ENCODE data around the gene BGN.

BGN gene

GRCh38 chrX:153470411-153471363 lies 24.1 kb upstream of the BGN start, which contains the start of gene HAUS7:
HAUS7 (minus strand) TSS chrX:153470576; CDS start chrX:153470557, 19 bp downstream.
- TF ChIP-seq CTCF (IDR thresholded peaks at IDR 0.05; ENCODE audit: low read depth, low read length, missing control alignments), result peak; percentile 84
- H3K27ac ChIP-seq, result peak within 1 kb of the TSS; percentile 24
- no peaks in the 10 kb centered on the region for H3K36me3 ChIP-seq (replicated peaks)
- H3K27me3 ChIP-seq (replicated peaks), result no peaks in the 10 kb centered on the region
- in situ Hi-C loops (cut with HindIII; ENCODE audit: low pct_ligation_motif_present, low sequenced_read_pairs), result no loop called here
- H3K4me3 ChIP-seq (ENCODE audit: low read depth, low read length), result peak within 1 kb of the TSS; percentile 68
- DNase-seq, result peak; percentile 77

GRCh38 chrX:153471663-153472280 lies 23.0 kb upstream of the BGN start:
- TF ChIP-seq CTCF (IDR thresholded peaks at IDR 0.05; ENCODE audit: low read depth, low read length, missing control alignments), result no peak
- H3K4me3 ChIP-seq (ENCODE audit: low read depth, low read length), result no peak overlapping the region
- in situ Hi-C loops (cut with HindIII; ENCODE audit: low pct_ligation_motif_present, low sequenced_read_pairs), result no loop called here
- H3K27ac ChIP-seq, result no peak overlapping the region
- H3K36me3 ChIP-seq (replicated peaks), result no peaks in the 10 kb centered on the region
- no peak for DNase-seq
- H3K27me3 ChIP-seq (replicated peaks), result no peaks in the 10 kb centered on the region

GRCh38 chrX:153473126-153473525 lies 21.7 kb upstream of the BGN start:
- H3K27me3 ChIP-seq (replicated peaks), result no peaks in the 10 kb centered on the region
- no peak for DNase-seq
- H3K27ac ChIP-seq, result no peak overlapping the region
- no peaks in the 10 kb centered on the region for H3K36me3 ChIP-seq (replicated peaks)
- in situ Hi-C loops (cut with HindIII; ENCODE audit: low pct_ligation_motif_present, low sequenced_read_pairs), result no loop called here
- TF ChIP-seq CTCF (IDR thresholded peaks at IDR 0.05; ENCODE audit: low read depth, low read length, missing control alignments), result no peak
- H3K4me3 ChIP-seq (ENCODE audit: low read depth, low read length), result no peak overlapping the region

GRCh38 chrX:153474266-153474665 lies 20.5 kb upstream of the BGN start:
- Histone ChIP-seq H3K36me3 (replicated peaks) (no peaks in the 10 kb centered on the region), H3K27me3 (replicated peaks) (no peaks in the 10 kb centered on the region), H3K27ac (no peak overlapping the region), H3K4me3 (ENCODE audit: low read depth, low read length) (no peak overlapping the region)
- TF ChIP-seq CTCF (IDR thresholded peaks at IDR 0.05; ENCODE audit: low read depth, low read length, missing control alignments), result no peak
- in situ Hi-C loops (cut with HindIII; ENCODE audit: low pct_ligation_motif_present, low sequenced_read_pairs), result no loop called here
- no peak for DNase-seq

- TF ChIP-seq CTCF (IDR thresholded peaks at IDR 0.05; ENCODE audit: low read depth, low read length, missing control alignments), result no peak
- no peak for DNase-seq
- no peaks in the 10 kb centered on the region for H3K27me3 ChIP-seq (replicated peaks)
- no peak overlapping the region for H3K4me3 ChIP-seq (ENCODE audit: low read depth, low read length)
- in situ Hi-C loops (cut with HindIII; ENCODE audit: low pct_ligation_motif_present, low sequenced_read_pairs), result no loop called here
- no peaks in the 10 kb centered on the region for H3K36me3 ChIP-seq (replicated peaks)
- no peak overlapping the region for H3K27ac ChIP-seq
These were observed 20.1 kb upstream of the BGN start for GRCh38 chrX:153474718-153475117.

Measured in brain microvascular endothelial cell (primary cell).